GM12878 (cell line): Measurements from ENCODE around the gene NID1. TPM values are rescaled to one million over a fixed set of nuclear protein-coding genes. Genes with fewer than 3 reads are reported as not detected.
A peak's percentile ranks its signal among the peaks of the same experiment; 100 is the strongest.

Experiments
- ATAC-seq: fragments of 200-7000 bp; cut with Tn5 transposase; 3 replicates; pipeline ENCODE4 v1.9.1; 2020; ENCODE audit warnings: mild to moderate bottlenecking, moderate library complexity
- BruUV-seq: library from RNA; stranded (reverse); fragments of 400-500 nt; replicated peaks from 2 replicates; lab custom pipeline; 2021; lab: Mats Ljungman, UMichigan
- CTCF ChIA-PET: fragments of 300-600 bp; sonication (Branson Sonifier 250); formaldehyde crosslinking; extraction: SDS; loops from one replicate; lab custom pipeline; 2021; ENCODE audit warnings: inconsistent platforms; lab: Yijun Ruan, JAX
- POLR2A ChIA-PET: fragments of 350-600 bp; formaldehyde crosslinking; extraction: SDS; loops from one replicate; lab custom pipeline; 2021; ENCODE audit warnings: inconsistent platforms; lab: Charles Lee
- RAD21 ChIA-PET: fragments of 300-600 bp; sonication (Branson Sonifier 250); formaldehyde crosslinking; loops from one replicate; lab custom pipeline; 2023; ENCODE audit warnings: antibody characterized with exemption; ENCODE audit not compliant: unreplicated experiment; lab: Charles Lee
- SMC1A ChIA-PET: fragments of 300-600 bp; sonication (Branson Sonifier 250); formaldehyde crosslinking; loops from one replicate; lab custom pipeline; 2023; ENCODE audit not compliant: unreplicated experiment, uncharacterized antibody; lab: Charles Lee
- DNase-seq: peaks from one replicate; pipeline ENCODE4 v3.0.0-alpha.2; 2011; ENCODE audit warnings: low read depth, low spot score
- FAIRE-seq: peaks from 3 replicates; lab custom pipeline; 2011; peaks lifted over from hg19 to GRCh38; lab: Jason Lieb, UNC
- H2AFZ ChIP-seq: 2 replicates; pipeline ENCODE4 v1.6.0; 2011; ENCODE audit warnings: low read depth, low read length, control low read depth; ENCODE audit not compliant: control insufficient read depth
- H3K27ac ChIP-seq: 2 replicates; pipeline ENCODE4 v1.5.1; 2011; ENCODE audit warnings: control low read depth; ENCODE audit not compliant: control insufficient read depth, insufficient read depth
- H3K27me3 ChIP-seq, 2 experiments: replicated peaks in 1 of 2; 2 replicates each; pipeline versions ENCODE4 v1.6.0 to v1.6.1; 2011; ENCODE audit warnings: low read length in 1 of 2; ENCODE audit not compliant: control insufficient read depth in 2 of 2, insufficient read depth in 2 of 2
- H3K36me3 ChIP-seq, 2 experiments: 2 replicates each; pipeline ENCODE4 v1.5.1; 2011; ENCODE audit warnings: low read length in 1 of 2; ENCODE audit not compliant: control insufficient read depth in 2 of 2, insufficient read depth in 2 of 2
- H3K4me1 ChIP-seq: 2 replicates; pipeline ENCODE4 v1.6.1; 2011; ENCODE audit warnings: mild to moderate bottlenecking, low read length, moderate library complexity, mixed read lengths; ENCODE audit not compliant: control insufficient read depth, insufficient read depth
- H3K4me2 ChIP-seq: 2 replicates; pipeline ENCODE4 v1.6.0; 2011; ENCODE audit warnings: control low read depth; ENCODE audit not compliant: control insufficient read depth, insufficient read depth
- H3K4me3 ChIP-seq: fragments of 200-600 bp; sonication (generic); 2 replicates; pipeline ENCODE4 v1.5.1; 2016
- H3K79me2 ChIP-seq: 2 replicates; pipeline ENCODE4 v1.6.0; 2011; ENCODE audit warnings: low read length; ENCODE audit not compliant: control insufficient read depth, insufficient read depth
- H3K9ac ChIP-seq: 2 replicates; pipeline ENCODE4 v1.8.0; 2011; ENCODE audit warnings: low read length, control low read depth, mixed read lengths; ENCODE audit not compliant: control insufficient read depth, insufficient read depth
- H3K9me3 ChIP-seq: replicated peaks from 3 replicates; pipeline ENCODE4 v1.5.1; 2011; ENCODE audit warnings: mild to moderate bottlenecking, low read length; ENCODE audit not compliant: control insufficient read depth, insufficient read depth
- H4K20me1 ChIP-seq: 2 replicates; pipeline ENCODE4 v1.6.0; 2011; ENCODE audit not compliant: control insufficient read depth, insufficient read depth
- ATF3 ChIP-seq: IDR thresholded peaks from 2 replicates; pipeline ENCODE4 v1.6.1; 2011; ENCODE audit warnings: low read depth, mild to moderate bottlenecking, low read length, moderate library complexity, borderline replicate concordance; ENCODE audit errors: extremely low read depth
- ATF7 ChIP-seq: fragments of 450-650 bp; IDR thresholded peaks from 2 replicates; pipeline ENCODE4 v1.6.1; 2016; ENCODE audit warnings: low read depth, mild to moderate bottlenecking
- CBFB ChIP-seq: IDR thresholded peaks from 2 replicates; pipeline ENCODE4 v1.6.1; 2016; ENCODE audit warnings: antibody characterized with exemption, low read depth
- CREM ChIP-seq: IDR thresholded peaks from 2 replicates; pipeline ENCODE4 v1.6.1; 2014; ENCODE audit warnings: antibody characterized with exemption, low read depth
- EGR1 ChIP-seq, 2 experiments: IDR thresholded peaks; 1 replicate in 1 of 2; 2 replicates in 1 of 2; pipeline ENCODE4 v1.6.1; 2011 to 2012; ENCODE audit warnings: low read depth in 2 of 2, low read length in 2 of 2, borderline replicate concordance in 1 of 2, mild to moderate bottlenecking in 1 of 2, moderate library complexity in 1 of 2
- FOS ChIP-seq: IDR thresholded peaks from 3 replicates; pipeline ENCODE4 v1.6.1; 2011; ENCODE audit warnings: borderline replicate concordance; ENCODE audit not compliant: insufficient read length; ENCODE audit errors: extremely low read depth
- IKZF1 ChIP-seq: fragments of 450-650 bp; conservative IDR thresholded peaks from 2 replicates; pipeline ENCODE4 v1.6.1; 2017; ENCODE audit warnings: antibody characterized with exemption, mild to moderate bottlenecking
- IRF5 ChIP-seq: fragments of 450-650 bp; IDR thresholded peaks from 2 replicates; pipeline ENCODE4 v1.6.1; 2017; ENCODE audit warnings: borderline replicate concordance
- MYB ChIP-seq: fragments of 150-350 bp; IDR thresholded peaks from 2 replicates; pipeline ENCODE4 v1.6.1; 2014; ENCODE audit warnings: mild to moderate bottlenecking, low read depth, low read length, borderline replicate concordance
- NBN ChIP-seq: fragments of 450-650 bp; IDR thresholded peaks from 2 replicates; pipeline ENCODE4 v1.6.1; 2016
- POU2F2 ChIP-seq: IDR thresholded peaks from 3 replicates; pipeline ENCODE4 v1.6.1; 2011; ENCODE audit warnings: low read depth, mild to moderate bottlenecking, low read length, borderline replicate concordance
- RBBP5 ChIP-seq: fragments of 200-600 bp; sonication (generic); conservative IDR thresholded peaks from 2 replicates; pipeline ENCODE4 v1.6.1; 2016
- RUNX3 ChIP-seq: IDR thresholded peaks from 2 replicates; pipeline ENCODE4 v1.6.1; 2012; ENCODE audit warnings: low read length, inconsistent platforms
- SIX5 ChIP-seq: IDR thresholded peaks from 2 replicates; pipeline ENCODE4 v1.6.1; 2011; ENCODE audit warnings: mild to moderate bottlenecking, low read depth, low read length, moderate library complexity; ENCODE audit not compliant: severe bottlenecking
- YBX1 ChIP-seq: fragments of 450-650 bp; IDR thresholded peaks from 2 replicates; pipeline ENCODE4 v1.6.1; 2016; ENCODE audit warnings: antibody characterized with exemption
- WGBS: methylation state at CpG from one replicate; pipeline ENCODE4 v1.1.6; 2016; ENCODE audit warnings: low lambda C conversion rate; ENCODE audit not compliant: insufficient replicate concordance, insufficient coverage; ENCODE audit errors: missing lambda C conversion rate; 5-methylcytosine and 5-hydroxymethylcytosine counted together
- in situ Hi-C: fragments of 300-500 bp; cut with MboI; formaldehyde crosslinking; loops from 9 replicates; pipeline ENCODE4 v1.14.3; 2018; ENCODE audit warnings: mixed read lengths
- intact Hi-C: fragments of 100-400 bp; cut with micrococcal nuclease; formaldehyde crosslinking; loops from one replicate; pipeline ENCODE4 v1.14.2; 2022; ENCODE audit not compliant: unreplicated experiment
- polyA plus RNA-seq, 11 experiments: library from polyadenylated mRNA; depleted of rRNA in 4 of 11; unstranded in 6 of 11; stranded (reverse) in 5 of 11; fragments of >200 nt; fragmentation: Nextera tagmentation in 4 of 11; fragmentation: Illumina TruSeq in 1 of 11; extraction: Ambion mirVana in 4 of 11; extraction: Trizol in 1 of 11; gene quantifications; 1 replicate in 1 of 11; 2 replicates in 10 of 11; pipeline versions ENCODE4 v1.2.1 to v1.2.3, GENCODE V29; 2011 to 2016; ENCODE audit warnings: inconsistent platforms in 2 of 11, missing spikeins in 2 of 11, low read depth in 1 of 11
- total RNA-seq, 4 experiments: library from RNA; depleted of rRNA in 3 of 4; stranded (reverse); fragments of >200 nt in 3 of 4; fragmentation: Illumina TruSeq in 1 of 4; extraction: Trizol in 1 of 4; gene quantifications; 2 replicates each; pipeline versions ENCODE4 v1.2.1 to v1.2.3, GENCODE V29; 2013 to 2021

Gene NID1
- total and polyA plus RNA-seq, 10 of the 15 experiments (the other 5 are each of a cell fraction or from before 2014, with no cell fraction given), result 4.2 to 25.7 (median 11.3) TPM

- TF ChIP-seq RBBP5 (no peak), CBFB (no peak), RUNX3 (no peak), EGR1 (IDR thresholded peaks at IDR 0.05; ENCODE audit: borderline replicate concordance in 1 of 2, low read depth in 2 of 2, low read length in 2 of 2) (no peak), IRF5 (no peak), SIX5 (no peak), FOS (no peak)
These were observed 109.1 kb downstream of the NID1 start (continued) for GRCh38 chr1:235955777-235956176.

- Histone ChIP-seq H3K9ac (peak overlapping the region; percentile 16; the same call in 1 of the 2 replicates), H3K27me3 (no peaks in the 10 kb centered on the region), H4K20me1 (no peaks in the 10 kb centered on the region), H3K36me3 (no peaks in the 10 kb centered on the region), H3K4me2 (peak overlapping the region; percentile 84), H3K4me1 (peaks cover 37% of the 10 kb centered on the region), H3K4me3 (no peak overlapping the region), H3K27ac (peak overlapping the region; percentile 73), H3K9me3 (no peaks in the 10 kb centered on the region; the same call in 2 of the 3 replicates), H3K79me2 (no peaks in the 10 kb centered on the region), H2AFZ (no peak overlapping the region)
- WGBS, result under 1% methylated on average over 11 of the region's 11 CpGs
- DNase-seq (peak; percentile 87), FAIRE-seq (peak; percentile 99), ATAC-seq (peak; percentile 94)
- in situ Hi-C loops (no loop called here), intact Hi-C loops (loop anchor here (1.0 to 5.0 kb wide), 4 partner anchors 17 to 450 kb away; partner anchors contain the start of gene B3GALNT2)
- BruUV-seq, result no TSS peak
- RAD21 ChIA-PET, result interaction anchor here (0.6 to 3.7 kb wide), 16 partner anchors 14 to 1480 kb away, joined by 3 to 41 read pairs (median 4); no protein-coding TSS in a partner anchor
- SMC1A ChIA-PET, result interaction anchor here (0.7 to 13.9 kb wide), 17 partner anchors 11 to 441 kb away, joined by 3 to 131 read pairs (median 4); no protein-coding TSS in a partner anchor
- POLR2A ChIA-PET, result interaction anchor here (0.6 to 2.0 kb wide), 10 partner anchors 15 to 112 kb away, joined by 3 to 7 read pairs (median 5); no protein-coding TSS in a partner anchor
- CTCF ChIA-PET, result interaction anchor here (0.6 to 11.3 kb wide), 12 partner anchors 8 to 449 kb away, joined by 3 to 106 read pairs (median 4); no protein-coding TSS in a partner anchor
- TF ChIP-seq ATF7 (peak; percentile 82), IRF5 (peak; percentile 14; the same call in 1 of the 2 replicates), CREM (peak; percentile 83), IKZF1 (peak; percentile 100), YBX1 (0 out of 2 replicates have a peak, but pooled peaks have one; percentile 16), MYB (0 out of 2 replicates have a peak, but pooled peaks have one; percentile 60), POU2F2 (peak; percentile 88; the same call in 2 of the 3 replicates), NBN (peak; percentile 81), ATF3 (no peak)
These were observed 110.3 kb downstream of the NID1 start for GRCh38 chr1:235954306-235955283.
